ENCODE results near the gene GORASP2.

GORASP2 gene

GRCh38 chr2:170924969-170925368, 4.1 kb upstream of the GORASP2 start:
- no peak for DNase-seq

GRCh38 chr2:170925923-170926322, 3.1 kb upstream of the GORASP2 start:
- DNase-seq = no peak

DNA sequence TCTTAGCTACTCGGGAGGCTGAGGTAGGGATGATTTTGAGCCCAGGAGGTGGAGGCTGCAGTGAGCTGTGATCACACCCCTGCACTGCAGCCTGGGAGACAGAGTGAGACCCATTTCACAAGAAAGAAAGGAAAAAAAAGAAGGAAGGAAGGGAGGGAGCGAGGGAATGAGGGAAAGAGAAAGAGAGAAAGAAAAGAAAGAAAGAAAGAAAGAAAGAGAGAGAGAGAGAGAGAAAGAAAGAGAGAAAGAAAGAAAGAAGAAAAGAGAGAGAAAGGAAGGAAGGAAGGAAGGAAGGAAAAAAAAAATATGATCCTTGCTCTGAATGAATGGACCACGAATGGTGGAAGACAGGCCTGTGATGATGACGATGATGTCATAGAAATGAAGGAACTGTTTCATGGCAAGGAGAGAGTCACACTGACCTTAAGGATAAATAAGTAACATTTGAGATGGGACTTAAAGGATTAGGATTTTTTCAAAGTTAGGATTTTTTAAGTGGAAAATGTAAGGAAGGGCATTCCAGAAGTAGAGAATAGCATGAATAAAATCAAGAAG, 2.2 kb upstream of the GORASP2 start:
- no peak for DNase-seq

DNA sequence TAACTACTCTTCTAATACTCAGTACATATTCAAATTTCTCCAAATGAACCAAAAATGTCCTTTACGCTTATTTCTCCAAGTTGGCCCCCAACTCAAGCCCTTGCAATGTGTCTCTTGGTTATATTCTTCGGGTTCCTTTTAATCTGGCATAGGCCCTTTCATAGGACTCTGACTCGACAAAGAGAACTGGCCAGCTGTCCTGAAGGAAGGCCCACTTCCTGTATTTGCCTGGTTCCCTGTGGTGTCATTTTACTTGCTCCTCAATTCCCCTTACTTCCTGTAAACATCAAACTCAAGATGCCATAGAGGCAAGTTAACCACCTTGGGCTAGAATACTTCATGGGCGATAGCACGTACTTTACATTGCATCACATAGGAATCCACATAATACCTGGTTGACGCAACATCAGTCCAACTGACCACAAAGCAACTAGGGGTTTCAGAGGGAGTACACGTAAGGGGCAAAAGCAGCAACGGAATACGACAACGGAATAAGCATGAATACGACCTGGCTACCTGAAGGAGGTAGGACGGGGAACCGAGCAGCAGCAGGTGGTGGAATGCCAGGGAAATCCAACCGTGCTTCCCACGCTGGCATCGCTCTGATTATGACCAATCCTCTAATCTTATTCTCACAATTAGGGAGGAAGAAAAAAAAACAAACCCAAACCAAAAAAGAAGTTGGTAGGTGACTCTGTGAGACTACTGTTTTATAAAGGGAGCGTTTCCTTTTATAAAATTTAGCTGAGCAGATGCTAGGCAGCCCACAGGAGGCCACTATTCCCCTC, 823 bp upstream of the GORASP2 start:
- peak; percentile 27 for DNase-seq

DNA sequence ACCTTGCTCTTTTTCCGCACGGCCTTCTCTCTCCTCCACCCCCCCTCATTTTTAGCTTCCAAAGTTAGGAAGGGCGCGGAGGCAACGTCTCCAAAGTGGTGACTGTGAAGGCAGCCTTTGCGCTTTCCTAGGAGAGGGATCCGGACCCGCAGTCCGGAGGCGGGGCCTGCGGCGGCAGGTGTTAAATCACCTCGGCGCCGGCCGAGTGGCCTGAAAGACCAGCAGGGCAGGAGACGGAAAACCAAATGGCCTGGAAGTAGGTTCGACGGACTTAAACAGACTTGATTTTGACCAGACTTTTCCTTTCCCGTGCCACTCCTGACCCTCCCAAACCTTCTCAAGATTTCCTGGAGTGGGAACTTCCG, 615 bp downstream of the GORASP2 start:
- DNase-seq = no peak

- no peak for DNase-seq
These were observed 1.3 kb downstream of the GORASP2 start for GRCh38 chr2:170930131-170930990.

- no peak for DNase-seq
These were observed 1.9 kb downstream of the GORASP2 start for GRCh38 chr2:170930991-170931266.

DNA sequence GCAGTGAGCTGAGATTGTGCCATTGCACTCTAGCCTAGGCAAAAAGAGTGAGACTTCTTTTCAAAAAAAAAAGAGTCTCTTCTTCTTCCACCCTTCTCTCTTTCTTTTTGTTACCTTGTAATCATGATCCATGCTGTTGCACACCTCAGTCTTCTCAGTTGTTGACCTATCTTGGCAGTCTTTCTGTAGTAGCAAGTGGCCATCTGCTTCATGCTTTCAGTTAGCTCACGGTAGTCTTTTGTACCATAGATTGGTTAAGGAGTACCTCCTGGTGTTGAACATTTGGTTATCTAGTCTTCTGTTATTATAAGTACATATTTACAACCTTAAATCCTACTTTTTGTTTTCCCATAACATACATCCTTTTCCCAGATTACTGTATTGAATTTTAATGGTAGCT, 3.1 kb downstream of the GORASP2 start:
- DNase-seq = no peak

DNA sequence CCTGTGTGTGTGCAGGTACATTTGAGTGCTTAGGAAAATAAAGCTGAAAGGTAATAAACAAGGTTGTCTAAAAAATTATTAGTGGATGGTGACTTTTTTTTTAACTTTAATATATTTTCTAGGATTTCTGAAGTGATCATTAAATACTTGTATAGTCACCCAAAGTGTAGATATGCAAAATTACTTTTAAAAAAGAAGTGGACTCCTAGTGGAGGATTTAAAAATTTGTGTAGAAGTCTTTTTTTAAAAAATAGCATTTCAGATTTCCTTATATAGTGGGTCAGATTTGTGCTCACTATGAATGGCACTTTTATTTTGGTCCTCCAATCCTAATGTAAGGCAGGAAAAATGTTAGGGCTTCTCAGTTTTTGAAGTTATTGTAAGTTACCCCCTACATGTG, 3.9 kb downstream of the GORASP2 start:
- no peak for DNase-seq

DNA sequence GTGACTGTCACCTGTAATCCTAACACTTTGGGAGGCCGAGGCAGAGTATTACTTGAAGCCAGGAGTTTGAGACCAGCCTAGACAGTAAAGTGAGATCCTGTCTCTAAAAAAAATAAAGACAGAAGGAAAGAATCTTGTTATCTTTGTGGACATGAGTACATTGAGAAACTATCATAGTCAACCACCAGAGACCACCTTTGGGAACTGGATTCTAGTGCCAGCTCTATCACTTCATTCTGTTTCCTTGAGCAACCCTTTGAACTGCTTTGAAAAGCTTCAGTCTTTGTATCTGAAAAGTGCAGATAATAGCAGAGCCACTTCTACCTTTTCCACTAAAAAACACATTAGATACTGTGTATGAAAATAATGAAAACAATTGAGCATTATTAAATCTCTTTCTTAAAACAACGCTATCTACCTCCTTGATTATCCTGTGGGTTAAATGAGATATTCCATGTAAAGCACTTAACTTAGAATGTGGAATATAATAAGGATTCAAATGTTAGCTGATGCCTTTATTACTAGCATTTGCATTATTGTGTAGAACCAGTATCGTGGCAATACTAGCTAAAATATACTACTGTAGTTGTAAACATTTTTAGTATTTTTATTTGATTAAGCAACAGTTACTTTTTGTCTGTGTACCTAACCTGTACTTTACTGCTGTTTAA, 8.8 kb downstream of the GORASP2 start:
- DNase-seq = no peak

GRCh38 chr2:170940066-170940465, 11.0 kb downstream of the GORASP2 start:
- no peak for DNase-seq

DNA sequence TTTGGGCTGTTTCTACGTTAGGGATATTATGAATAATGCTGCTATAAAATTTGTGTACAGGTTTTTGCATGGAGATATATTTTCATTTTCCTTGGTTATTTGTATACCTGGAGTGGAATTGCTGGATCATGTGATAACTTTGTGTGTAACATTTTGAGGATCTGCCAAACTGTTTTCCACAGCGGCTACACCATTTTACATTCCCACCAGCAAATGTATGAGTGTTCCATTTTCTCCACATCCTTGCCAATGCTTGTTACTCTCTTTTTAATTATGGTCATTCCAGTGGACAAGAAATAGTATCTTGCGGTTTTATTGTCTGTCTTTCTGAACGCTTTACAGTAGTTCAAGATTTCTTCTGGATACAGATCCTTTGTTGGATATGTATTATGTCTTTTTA, 13.6 kb downstream of the GORASP2 start:
- no peak for DNase-seq

DNA sequence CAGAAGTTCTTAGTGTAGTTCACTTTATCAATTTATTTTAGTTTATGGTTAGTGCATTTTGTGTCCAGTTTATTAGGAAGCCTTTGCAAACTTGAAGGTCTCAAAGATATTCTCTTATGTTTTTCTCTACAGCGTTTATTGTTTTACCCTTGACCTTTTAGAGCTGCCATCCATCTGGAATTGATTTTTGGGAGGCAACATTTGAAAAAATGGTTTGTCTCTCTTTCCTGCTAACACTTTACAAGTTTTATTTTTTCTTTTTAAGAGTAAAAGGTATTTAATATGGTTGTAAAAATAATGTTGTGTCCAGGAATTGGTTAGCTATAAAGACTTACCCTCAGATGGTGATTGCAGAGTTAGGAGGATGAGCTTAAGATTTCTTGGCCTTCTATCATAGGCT, 14.0 kb downstream of the GORASP2 start:
- no peak for DNase-seq

DNA sequence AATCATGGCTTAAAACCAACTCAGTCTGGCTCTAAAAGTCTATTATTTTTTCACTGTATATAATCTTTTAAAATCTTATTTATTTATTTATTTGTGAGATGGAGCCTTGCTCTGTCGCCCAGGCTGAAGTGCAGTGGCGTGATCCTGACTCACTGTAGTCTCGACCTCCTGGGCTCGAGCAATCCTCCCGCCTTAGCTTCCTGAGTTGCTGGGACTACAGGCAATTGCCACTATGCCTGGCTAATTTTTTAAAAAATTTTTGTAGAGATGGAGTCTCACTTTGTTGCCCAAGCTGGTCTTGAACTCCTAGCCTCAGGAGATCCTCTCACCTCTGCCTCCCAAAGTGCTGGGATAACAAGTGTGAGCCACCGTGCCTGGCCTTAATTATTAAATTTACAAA, 14.5 kb downstream of the GORASP2 start:
- no peak for DNase-seq

GRCh38 chr2:170944545-170944944, 15.5 kb downstream of the GORASP2 start:
- DNase-seq = no peak

DNA sequence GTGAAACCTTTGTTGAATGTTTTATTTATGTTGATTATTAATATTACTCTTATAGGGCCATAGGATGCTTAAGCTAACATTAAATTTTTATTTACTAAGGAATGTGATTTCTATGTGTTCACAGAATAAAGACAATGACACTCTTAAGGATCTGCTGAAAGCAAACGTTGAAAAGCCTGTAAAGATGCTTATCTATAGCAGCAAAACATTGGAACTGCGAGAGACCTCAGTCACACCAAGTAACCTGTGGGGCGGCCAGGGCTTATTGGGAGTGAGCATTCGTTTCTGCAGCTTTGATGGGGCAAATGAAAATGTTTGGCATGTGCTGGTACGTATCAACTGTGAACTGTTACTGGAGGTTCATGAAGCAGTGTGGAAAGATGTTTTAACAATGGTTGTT, 20.4 kb downstream of the GORASP2 start:
- DNase-seq = no peak

DNA sequence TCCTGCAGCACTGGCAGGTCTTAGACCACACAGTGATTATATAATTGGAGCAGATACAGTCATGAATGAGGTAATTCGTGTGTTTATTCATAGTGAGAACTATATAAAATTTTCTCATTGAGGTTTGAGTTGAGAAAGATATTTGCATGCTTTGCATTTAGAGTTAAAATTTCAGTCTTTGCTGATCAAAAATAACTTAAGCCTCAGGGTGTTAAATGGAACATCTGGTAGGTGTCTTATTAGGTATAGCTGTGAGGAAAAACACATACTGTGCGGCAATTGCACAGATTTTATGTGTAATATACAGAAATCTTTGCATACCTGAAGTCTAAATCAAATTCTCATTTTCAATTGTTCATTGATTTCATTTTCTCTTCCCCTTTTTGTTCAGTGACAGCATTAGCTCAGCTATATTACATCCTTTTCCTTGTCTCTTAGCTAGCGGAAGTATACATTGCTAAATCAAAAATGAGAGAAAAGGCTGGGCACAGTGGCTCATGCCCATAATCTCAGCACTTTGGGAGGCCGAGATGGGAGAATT, 21.2 kb downstream of the GORASP2 start:
- no peak for DNase-seq

DNA sequence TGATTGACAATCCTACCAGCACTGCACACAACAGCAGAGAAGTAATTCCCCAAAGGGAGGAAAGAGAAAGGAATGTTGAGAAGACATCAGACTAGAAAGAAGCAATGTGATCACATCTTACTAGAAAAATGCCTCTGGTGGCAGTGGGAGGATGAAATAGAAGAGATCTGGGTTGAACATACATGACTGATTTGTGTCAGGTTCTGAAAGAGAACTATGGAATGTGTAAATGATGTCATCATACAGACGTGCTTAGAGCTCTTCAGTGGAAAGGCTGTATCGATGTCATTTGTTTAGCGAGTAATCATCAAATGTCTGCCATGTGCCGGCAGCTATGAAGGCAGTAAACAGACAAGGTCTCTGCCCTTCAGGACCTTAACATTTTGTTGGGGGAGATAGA, 24.9 kb downstream of the GORASP2 start:
- DNase-seq = no peak

DNA sequence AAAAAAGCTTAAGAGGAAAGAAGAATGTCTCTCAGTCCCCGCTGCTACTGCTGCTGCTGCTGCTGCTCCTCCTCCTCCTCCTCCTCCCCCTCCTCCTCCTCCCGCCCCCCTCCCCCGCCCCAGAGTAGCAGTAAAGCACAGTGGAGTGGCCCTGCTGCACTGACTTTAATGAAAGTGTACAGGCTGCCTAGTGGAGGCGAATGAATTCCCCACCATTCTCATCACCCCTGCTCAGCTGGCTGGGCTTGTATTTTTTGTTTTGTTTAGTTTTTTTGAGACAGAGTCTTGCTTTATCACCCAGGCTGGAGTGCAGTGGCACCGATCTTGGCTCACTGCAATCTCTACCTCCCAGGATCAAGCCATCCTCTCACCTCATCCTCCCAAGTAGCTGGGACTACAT, 34.3 kb downstream of the GORASP2 start:
- DNase-seq = no peak

- no peak for DNase-seq
These were observed 36.6 kb downstream of the GORASP2 start for GRCh38 chr2:170965446-170966225.

DNA sequence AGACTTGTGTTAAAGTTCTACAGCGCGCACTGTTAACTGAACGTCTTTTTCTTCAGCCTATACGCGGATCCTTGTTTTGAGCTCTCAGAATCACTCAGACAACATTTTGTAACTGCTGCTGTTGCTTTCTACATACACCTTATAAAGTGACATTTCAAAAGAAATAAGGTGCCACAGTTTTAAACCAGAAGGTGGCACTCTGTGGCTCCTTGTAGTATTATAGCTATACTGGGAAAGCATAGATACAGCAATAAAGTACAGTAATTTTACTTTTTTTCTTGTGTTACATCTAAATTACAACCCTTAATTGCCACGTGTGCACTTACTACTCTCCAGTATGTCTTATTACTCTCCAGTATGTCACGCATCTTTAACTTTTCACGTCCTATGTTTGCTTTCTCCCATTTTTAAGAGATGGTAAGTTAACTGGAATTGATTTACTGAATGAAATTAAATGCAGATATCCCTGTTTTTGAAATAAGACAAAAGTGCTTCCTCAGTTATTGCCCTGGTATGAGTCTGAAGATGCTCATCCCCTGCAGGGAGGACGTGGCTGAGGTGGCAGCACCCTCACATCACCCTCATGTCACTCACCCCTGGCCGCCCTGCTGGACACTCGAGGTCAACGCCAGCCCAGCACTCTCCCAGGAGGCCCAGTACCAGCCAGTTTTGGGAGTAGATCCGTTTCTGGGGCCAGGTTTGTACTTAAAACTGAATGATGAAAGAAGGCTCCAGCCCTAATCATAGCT, 37.8 kb downstream of the GORASP2 start:
- no peak for DNase-seq

DNA sequence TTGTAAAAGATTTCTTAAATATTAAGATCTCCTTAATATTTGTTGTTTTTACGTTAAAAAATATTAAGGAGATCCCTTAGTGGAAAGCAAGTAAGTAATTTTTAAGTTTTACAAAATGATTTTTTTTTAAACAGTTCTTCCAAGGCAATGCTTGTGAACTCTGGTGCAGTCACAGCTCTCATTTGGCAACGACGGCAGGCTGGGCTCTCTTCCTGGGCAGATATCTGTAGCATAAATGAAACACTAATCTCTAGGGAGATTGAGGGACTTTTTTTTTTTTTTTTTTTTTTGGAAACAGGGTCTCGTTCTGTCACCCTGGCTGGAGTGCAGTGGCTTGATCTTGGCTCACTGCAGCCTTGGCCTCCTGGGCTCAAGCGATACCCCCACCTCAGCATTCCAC, 38.5 kb downstream of the GORASP2 start:
- DNase-seq = no peak

Data from SIG-M5 (cell line).